HG03521 (cell line): Measurements from ENCODE around the gene PCBP3.

Source experiments
- ATAC-seq: cut with Tn5 transposase; IDR thresholded peaks from one replicate; pipeline ENCODE4 v1.9.1; 2021; ENCODE audit warnings: mild to moderate bottlenecking, moderate library complexity; ENCODE audit not compliant: unreplicated experiment

PCBP3 gene

GRCh38 chr21:45901061-45901690 is 257.7 kb downstream of the PCBP3 start:
- ATAC-seq: no peak

GRCh38 chr21:45902292-45902995 is 258.9 kb downstream of the PCBP3 start:
- no peak for ATAC-seq

GRCh38 chr21:45905196-45905595 is 261.7 kb downstream of the PCBP3 start:
- no peak for ATAC-seq

DNA sequence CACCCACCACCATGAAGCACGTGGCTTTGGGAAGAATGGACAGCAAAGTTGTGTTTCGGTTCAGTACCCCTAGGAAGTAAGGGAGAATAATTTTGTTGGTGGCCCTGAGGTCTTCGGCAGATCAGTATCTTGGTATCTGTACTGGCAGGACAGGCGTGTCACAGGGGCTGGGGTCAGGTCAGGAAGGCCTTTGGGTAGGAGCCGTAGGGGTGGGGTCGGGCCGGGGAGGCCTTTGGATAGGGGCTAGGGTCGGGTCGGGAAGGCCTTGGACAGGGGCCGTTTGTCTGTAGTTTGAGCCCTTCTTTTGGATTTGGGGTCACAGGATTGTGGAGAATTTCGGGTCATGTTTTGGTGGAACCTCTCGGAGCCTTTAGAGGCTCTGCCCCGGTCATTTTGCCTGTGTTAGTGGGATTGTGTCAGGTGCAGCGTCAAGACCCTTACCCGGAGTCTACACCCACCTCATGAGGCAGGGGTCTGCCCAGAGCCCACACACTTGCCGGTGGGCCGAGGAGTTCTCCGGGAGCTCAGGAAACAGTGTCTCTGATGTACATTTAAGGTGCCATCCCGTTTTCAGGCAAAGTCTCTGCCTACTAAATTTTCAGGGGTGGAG is 262.8 kb downstream of the PCBP3 start:
- no peak for ATAC-seq

DNA sequence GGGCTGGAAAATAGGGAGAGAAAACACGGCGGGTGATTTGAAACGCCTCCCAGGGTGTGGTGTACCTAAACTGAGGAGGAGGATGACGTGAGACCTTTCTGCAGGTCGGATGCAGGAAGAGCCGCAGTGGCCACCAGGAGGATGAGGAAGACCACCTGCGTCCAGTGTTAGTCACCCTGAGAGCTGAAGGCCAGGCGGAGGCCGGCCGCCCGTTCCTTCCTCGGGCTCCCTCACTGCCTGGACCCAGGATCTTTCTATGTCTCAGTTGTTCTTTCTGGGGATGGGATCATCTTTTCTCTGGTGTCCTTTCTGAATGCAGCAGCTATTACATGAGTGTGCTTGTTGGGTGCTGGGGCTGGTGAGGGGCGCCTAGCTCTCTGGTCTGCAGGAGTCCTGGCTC is 263.3 kb downstream of the PCBP3 start:
- no peak for ATAC-seq

DNA sequence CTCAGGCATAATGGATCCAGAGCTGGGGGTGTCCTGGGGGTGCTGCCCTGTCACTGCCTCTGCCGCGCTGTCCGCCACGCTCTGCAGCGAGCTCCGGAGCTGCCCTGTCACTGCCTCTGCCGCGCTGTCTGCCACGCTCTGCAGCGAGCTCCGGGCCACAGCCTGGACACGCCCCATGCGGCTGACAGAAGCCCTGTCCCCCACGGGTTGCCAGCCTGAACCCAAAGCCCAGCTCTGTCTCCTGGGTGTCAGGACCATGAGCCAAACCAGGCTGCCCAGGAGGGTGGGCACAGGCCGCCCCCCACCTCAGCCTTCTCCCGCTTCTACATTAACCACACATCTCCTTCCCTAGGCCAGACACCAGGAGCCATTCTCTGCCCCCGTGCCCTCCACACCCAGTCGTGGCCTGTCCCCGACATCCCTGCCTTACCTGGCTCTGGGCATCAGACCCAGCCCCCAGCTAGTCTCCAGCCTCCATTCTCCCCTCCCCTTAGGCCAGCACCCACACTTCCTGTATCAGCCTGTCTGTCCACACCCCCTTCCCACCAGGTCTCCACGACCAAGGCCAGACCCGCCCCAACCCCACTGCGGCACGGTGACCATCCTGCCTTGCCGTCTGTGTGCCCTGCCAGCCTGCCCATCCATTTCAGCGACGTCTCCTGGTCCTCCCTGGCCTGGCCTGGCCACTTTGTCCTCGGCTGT is 265.2 kb downstream of the PCBP3 start:
- no peak for ATAC-seq

GRCh38 chr21:45909238-45909988 is 265.9 kb downstream of the PCBP3 start:
- ATAC-seq: no peak

DNA sequence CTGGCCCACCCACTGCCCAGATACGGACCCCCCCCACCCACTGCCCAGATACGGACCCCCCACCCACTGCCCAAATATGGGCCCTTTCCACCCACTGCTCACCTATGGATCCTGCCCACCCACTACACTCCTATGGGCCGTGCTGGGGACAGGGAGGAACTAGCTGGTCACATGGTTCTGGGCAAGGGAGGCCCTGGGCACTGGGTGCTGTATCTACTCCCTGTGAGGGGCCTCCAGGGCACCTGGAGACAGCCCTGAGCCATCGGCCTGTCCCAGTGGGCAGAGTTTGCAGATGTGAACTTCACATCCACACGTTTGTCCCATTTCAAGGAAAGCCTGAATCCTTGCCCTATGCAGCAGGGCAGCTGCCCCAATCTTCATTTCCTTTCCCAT is 266.6 kb downstream of the PCBP3 start:
- no peak for ATAC-seq

- ATAC-seq: no peak
These were observed 267.2 kb downstream of the PCBP3 start for GRCh38 chr21:45910548-45911221.

DNA sequence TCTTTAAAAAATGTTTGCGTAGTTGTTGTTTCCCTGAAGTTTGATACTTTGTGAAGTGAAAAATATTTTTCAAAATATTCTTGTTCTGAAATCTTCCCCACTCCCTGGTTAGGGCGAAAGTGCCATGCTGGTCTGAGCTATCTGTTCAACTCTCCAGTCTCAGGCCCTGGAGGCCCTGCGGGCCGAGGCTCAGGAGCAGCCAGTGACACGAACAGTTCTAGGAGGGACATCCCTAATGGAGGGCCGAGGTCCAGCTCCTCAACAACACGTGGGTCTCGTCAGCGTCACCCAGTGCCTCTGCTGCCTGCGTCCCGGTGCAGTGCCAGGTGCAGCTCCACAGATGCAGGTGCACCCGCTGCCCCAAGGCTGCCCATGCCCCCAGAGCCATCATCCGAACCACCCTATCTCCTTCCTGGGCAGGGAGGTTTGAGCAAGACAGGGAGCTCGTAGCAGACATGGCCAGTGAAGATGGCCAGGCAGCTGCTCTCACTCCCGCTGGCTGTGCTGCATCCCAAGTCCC is 268.3 kb downstream of the PCBP3 start:
- ATAC-seq: no peak

DNA sequence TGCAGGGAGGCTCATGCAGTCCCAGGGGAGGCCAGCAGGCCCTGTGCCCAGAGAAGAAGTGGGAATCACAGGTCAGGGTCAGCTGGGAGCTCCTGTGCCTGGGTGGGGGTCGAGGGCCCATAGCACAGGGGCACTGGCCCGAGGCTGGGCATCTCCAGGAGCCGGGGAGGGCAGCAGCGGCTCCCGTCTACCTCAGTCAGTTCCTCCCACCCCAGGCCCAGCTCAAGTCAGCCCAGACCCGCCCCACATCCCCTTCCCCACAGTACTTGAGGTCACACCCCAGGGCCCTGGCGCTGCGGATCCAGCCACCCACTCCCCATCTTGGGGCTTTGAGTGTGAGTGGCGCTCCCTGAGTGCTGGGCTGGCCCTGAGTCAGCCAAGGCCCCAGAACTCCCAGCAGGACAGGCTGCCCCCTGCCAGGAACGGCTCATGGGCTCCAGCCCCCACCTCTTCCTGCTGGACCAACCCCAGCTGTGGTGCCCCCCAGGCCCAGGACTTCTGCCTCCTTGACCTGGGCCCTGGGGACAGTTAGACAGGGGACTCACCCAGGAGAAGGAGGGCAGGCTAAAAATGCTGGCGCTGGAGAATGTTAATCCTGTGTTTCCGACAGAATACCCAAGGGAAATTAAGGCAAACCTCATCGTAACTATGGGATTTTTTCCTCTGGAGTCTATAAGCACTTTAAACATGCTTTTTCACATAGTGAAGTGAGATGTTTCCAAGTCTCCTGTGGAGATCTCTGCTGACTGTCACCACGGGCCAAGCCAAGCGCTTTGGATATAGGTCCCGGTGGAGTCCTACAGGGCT is 269.3 kb downstream of the PCBP3 start:
- no peak for ATAC-seq

DNA sequence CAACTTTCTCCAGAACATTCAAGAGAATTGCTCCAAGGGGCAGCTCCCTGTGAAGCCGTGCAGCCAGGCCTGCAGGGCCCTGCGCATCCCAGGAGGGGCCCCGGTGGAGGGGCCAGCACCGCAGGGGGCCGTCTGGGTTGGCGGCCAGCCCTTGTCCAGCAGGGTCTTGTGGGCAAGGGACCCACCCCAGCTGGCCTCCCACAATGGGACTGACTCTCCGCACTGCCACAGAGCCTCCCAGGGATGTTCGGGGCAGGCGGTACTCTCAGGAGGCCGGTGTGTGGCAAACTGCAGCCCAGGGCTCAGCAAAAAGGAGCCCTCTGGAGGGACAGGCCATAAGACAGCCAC is 269.9 kb downstream of the PCBP3 start:
- ATAC-seq: no peak

DNA sequence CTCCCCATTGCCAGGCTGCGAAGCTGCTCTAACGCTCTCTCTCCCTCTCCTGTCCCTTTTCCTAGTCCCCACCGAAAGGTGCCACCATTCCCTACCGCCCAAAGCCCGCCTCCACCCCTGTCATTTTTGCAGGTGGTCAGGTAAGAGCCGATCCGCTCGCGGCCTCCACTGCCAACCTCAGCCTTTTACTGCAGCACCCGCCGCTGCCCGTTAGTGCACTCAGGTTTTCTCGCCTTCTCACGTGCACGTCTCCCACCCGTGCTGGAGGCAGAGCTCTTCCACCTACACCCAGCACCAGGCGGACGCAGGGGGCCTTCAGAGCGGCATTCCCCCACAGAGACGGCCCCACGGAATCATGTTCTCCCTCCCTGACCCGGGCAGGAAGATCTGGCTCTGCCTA is 270.4 kb downstream of the PCBP3 start:
- ATAC-seq: no peak

DNA sequence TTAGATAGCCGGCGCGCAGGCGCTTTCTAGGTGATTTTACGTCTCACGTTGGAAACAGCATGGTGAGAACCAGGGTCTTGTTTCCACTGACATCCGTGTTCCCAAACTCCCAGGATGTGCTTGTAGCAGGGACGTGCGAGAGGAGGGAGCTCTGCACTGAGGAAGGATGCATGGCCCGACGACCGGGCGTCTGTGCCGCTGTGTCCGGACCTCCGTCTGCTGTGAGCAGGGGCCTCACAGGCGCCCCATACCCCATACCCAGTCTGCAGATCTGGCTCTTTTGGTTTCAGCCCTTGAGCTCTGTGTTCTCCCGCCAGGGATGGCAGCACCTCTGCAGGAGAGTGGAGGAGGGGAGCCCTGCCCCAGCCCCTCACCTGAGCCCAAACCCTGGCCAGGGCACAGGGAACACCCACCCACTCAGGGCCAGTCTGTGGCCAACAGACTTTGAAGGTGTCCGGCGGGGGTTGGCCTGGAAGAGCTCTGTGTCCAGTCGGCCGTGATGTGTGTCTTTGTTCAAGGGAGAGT is 270.9 kb downstream of the PCBP3 start:
- no peak for ATAC-seq

DNA sequence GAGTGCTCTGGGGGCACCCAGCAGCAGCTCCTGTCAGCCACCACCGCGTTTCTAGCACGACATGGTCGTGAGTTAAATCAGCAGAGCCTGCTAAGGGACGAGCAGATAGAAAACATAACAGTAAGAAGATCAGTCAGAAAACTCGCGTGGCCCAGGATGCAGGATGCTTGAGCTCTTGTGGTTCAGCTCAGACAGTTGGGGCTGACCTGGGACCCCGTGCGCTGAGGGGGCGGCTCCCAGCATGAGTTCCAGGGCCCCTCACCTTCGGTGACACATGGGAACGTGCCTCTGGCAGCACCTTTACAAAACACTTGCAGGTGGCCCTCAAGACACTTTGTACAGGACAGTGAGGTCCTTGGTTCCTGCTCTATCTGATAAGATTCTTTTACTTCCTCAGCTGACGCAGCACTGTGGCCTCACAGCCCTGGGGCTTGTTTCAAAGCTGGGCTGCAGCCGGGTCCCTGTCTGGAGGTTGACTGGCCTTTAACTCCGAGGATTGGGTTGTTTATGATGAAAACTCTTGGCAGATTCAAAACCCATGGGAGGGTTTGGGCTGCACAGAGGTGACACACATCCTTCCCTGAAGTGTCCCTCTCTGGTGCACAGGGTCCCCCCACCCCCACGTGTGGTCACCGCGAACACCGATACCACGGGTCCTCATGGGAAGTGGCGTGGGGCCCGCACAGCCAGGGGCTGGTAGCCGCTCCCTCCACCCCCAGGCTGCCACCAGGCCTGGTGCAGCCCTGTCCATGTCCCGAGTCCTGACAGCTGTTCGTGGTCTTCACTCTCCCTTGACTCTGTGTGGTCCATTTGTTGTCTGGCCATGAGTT is 272.7 kb downstream of the PCBP3 start:
- no peak for ATAC-seq

GRCh38 chr21:45917241-45917640 is 273.7 kb downstream of the PCBP3 start:
- ATAC-seq: no peak

DNA sequence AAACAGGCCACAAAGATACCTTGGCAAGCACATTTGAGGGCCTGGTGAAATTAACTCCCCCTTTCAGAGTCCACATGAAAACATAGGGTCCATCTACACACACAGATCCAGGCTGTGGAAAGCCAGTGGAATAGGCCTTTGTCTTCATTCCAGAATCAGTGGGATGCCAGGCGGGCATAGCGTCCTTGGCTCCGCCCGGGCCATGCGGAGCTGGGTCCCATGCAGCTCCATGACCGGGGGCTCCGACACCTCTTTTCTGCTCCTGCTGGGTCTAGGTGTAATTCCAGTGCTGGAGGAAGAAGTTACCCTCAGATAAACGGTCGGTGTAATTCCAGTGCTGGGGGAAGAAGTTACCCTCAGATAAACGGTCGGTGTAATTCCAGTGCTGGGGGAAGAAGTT is 274.5 kb downstream of the PCBP3 start:
- no peak for ATAC-seq

GRCh38 chr21:45918835-45919447 is 275.4 kb downstream of the PCBP3 start:
- ATAC-seq: no peak
